Measurements from ENCODE around the gene PLEKHN1.

GRCh38 chr1:918353-918752 is 47.9 kb upstream of the PLEKHN1 start:
- no peak for TF ChIP-seq POLR2A (IDR thresholded peaks at IDR 0.05; ENCODE audit: low read depth, low read length)
- no peak for TF ChIP-seq POU2F2 (IDR thresholded peaks at IDR 0.05; ENCODE audit: low read depth, low read length)
- TF ChIP-seq POLR2AphosphoS5 (IDR thresholded peaks at IDR 0.05; ENCODE audit: low read depth, low read length) = no peak
- TF ChIP-seq PAX5 (IDR thresholded peaks at IDR 0.05; ENCODE audit: insufficient read depth, low read length, severe bottlenecking) = no peak
- TF ChIP-seq SPI1 (IDR thresholded peaks at IDR 0.05; ENCODE audit: low read depth, low read length) = no peak
